Neural cell (in vitro differentiated cells): ENCODE measurements around the gene COLQ. TPM values are rescaled to one million over a fixed set of nuclear protein-coding genes. Genes with fewer than 3 reads are reported as not detected.

ENCODE experiments used
- H2AFZ ChIP-seq: fragments of 200-600, 300-800 bp; sonication (generic), shearing (Covaris generic); 2 replicates; pipeline ENCODE4 v1.6.0; 2014; ENCODE audit warnings: low read depth, mild to moderate bottlenecking, antibody characterized with exemption, low read length, moderate library complexity
- H3F3A ChIP-seq: fragments of 200-600 bp; shearing (Covaris generic); 2 replicates; pipeline ENCODE4 v1.6.1; 2016; ENCODE audit warnings: mild to moderate bottlenecking, moderate library complexity, mixed read lengths, antibody characterized with exemption, low read length; ENCODE audit not compliant: insufficient read depth, poor library complexity, severe bottlenecking
- H3K27ac ChIP-seq: fragments of 200-600, 300-800 bp; sonication (generic), shearing (Covaris generic); 2 replicates; pipeline ENCODE4 v1.5.1; 2014; ENCODE audit warnings: mild to moderate bottlenecking, low read length, moderate library complexity
- H3K27me3 ChIP-seq: fragments of 300-800, 200-600 bp; sonication (generic), shearing (Covaris generic); 2 replicates; pipeline ENCODE4 v1.6.0; 2014; ENCODE audit warnings: mild to moderate bottlenecking, low read depth, low read length, moderate library complexity; ENCODE audit not compliant: insufficient read depth
- H3K36me3 ChIP-seq: fragments of 300-800, 200-600 bp; sonication (generic), shearing (Covaris generic); 2 replicates; pipeline ENCODE4 v1.5.1; 2014; ENCODE audit warnings: mild to moderate bottlenecking, antibody characterized with exemption, low read length, moderate library complexity; ENCODE audit not compliant: insufficient read depth
- H3K4me2 ChIP-seq: fragments of 300-800, 200-600 bp; sonication (generic), shearing (Covaris generic); 2 replicates; pipeline ENCODE4 v1.6.0; 2014; ENCODE audit warnings: mild to moderate bottlenecking, low read length
- H3K4me3 ChIP-seq: fragments of 300-800, 200-600 bp; sonication (generic), shearing (Covaris generic); 2 replicates; pipeline ENCODE4 v1.5.1; 2014; ENCODE audit warnings: mild to moderate bottlenecking, low read length, moderate library complexity
- H3K79me2 ChIP-seq: fragments of 200-600 bp; shearing (Covaris generic); replicated peaks from 2 replicates; pipeline ENCODE4 v1.6.0; 2014; ENCODE audit warnings: mild to moderate bottlenecking, low read length, moderate library complexity; ENCODE audit not compliant: insufficient read depth
- H3K9ac ChIP-seq: fragments of 300-800, 200-600 bp; sonication (generic), shearing (Covaris generic); 2 replicates; pipeline ENCODE4 v1.6.1; 2016; ENCODE audit warnings: mild to moderate bottlenecking, low read length, mixed read lengths
- H3K9me2 ChIP-seq: fragments of 200-600 bp; shearing (Covaris generic); 2 replicates; pipeline ENCODE4 v1.6.1; 2016; ENCODE audit warnings: mild to moderate bottlenecking, low read length, mixed read lengths; ENCODE audit not compliant: insufficient read depth
- H3K9me3 ChIP-seq: fragments of 200-600, 300-800 bp; sonication (generic), shearing (Covaris generic); 2 replicates; pipeline ENCODE4 v1.6.1; 2016; ENCODE audit warnings: mild to moderate bottlenecking, mixed run types, low read length, moderate library complexity, mixed read lengths
- H4K20me1 ChIP-seq: fragments of 200-600 bp; shearing (Covaris generic); 2 replicates; pipeline ENCODE4 v1.6.1; 2016; ENCODE audit warnings: mild to moderate bottlenecking, mixed run types; ENCODE audit not compliant: insufficient read depth
- EP300 ChIP-seq: fragments of 450-650 bp; conservative IDR thresholded peaks from 2 replicates; pipeline ENCODE4 v1.6.1; 2014; ENCODE audit warnings: antibody characterized with exemption, mild to moderate bottlenecking, moderate library complexity; ENCODE audit not compliant: poor library complexity, severe bottlenecking
- EZH2 ChIP-seq: fragments of 200-600, 300-800 bp; shearing (Covaris generic), sonication (generic); IDR thresholded peaks from 2 replicates; pipeline ENCODE4 v1.6.1; 2014; ENCODE audit warnings: antibody characterized with exemption, low read length, borderline replicate concordance, mild to moderate bottlenecking; ENCODE audit not compliant: insufficient read depth, poor library complexity, severe bottlenecking
- MXI1 ChIP-seq: fragments of 450-650 bp; conservative IDR thresholded peaks from 2 replicates; pipeline ENCODE4 v1.6.1; 2014; ENCODE audit warnings: antibody characterized with exemption, mild to moderate bottlenecking; ENCODE audit not compliant: poor library complexity, severe bottlenecking
- POLR2AphosphoS5 ChIP-seq: IDR thresholded peaks from 2 replicates; pipeline ENCODE4 v1.6.1; 2012
- RAD21 ChIP-seq: fragments of 450-650 bp; conservative IDR thresholded peaks from 2 replicates; pipeline ENCODE4 v1.6.1; 2014; ENCODE audit warnings: antibody characterized with exemption, mild to moderate bottlenecking, moderate library complexity
- SMC3 ChIP-seq: fragments of 450-650 bp; conservative IDR thresholded peaks from 2 replicates; pipeline ENCODE4 v1.6.1; 2014; ENCODE audit warnings: antibody characterized with exemption, mild to moderate bottlenecking, moderate library complexity; ENCODE audit not compliant: poor library complexity
- TAF1 ChIP-seq: IDR thresholded peaks from 2 replicates; pipeline ENCODE4 v1.6.1; 2012; ENCODE audit warnings: low read depth
- polyA plus RNA-seq: library from polyadenylated mRNA; depleted of rRNA; stranded (reverse); fragments of >200 nt; gene quantifications from 2 replicates; pipeline ENCODE4 v1.2.3, GENCODE V29; 2014
- TF ChIP-seq, protein P1 (sequence below): fragments of 450-650 bp; IDR thresholded peaks from 2 replicates; pipeline ENCODE4 v1.5.1; 2014; ENCODE audit warnings: antibody characterized with exemption, mild to moderate bottlenecking, moderate library complexity; ENCODE audit not compliant: poor library complexity, severe bottlenecking
- TF ChIP-seq, protein P2 (sequence below): IDR thresholded peaks from 2 replicates; pipeline ENCODE4 v1.6.1; 2012; ENCODE audit warnings: borderline replicate concordance

The COLQ gene
- polyA plus RNA-seq, 1 donor from 2014 or later, result 9.5 TPM

DNA sequence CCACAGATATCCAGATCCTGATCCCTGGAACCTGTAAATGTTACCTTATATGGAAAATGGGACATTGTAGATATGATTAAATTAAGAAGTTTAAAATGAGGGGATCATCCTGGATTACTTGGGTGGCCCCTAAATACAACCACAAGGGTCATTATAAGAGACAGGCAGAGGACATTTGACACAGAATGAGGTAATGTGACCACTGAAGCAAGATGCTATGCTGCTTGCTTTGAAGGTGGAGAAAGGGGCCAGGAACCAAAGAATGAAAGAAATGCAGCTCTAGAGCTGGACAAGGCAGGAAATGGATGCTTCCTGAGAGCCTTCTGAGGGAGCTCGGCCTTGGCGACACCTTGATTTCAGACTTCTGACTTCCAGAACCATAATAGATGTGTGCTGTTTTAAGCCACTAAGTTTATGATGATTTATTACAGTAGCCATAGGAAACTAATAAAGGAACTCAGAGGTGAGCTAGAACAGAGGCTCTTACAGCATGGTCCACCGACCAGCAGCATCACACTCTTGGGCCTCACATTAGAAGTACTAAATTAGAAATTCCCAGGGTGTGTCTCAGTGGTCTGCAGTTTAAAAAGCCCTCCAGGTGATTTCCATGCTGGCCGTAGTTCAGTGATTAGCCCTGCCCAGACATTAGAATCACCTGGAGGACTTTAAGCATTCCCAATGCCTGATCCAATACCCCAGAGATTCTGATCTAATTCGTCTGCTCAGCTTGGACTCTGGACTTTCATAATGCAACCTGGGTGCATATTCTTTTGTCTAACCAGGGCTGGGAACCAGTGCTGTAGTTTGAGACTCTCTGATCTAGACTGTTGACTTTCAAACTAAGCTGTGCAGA, 7.5 kb downstream of the COLQ start:
- Histone ChIP-seq H3F3A (no peaks in the 10 kb centered on the region), H3K79me2 (no peaks in the 10 kb centered on the region), H3K9ac (no peak overlapping the region), H3K4me3 (no peak overlapping the region), H3K27ac (no peak overlapping the region), H3K4me2 (no peak overlapping the region), H3K27me3 (no peaks in the 10 kb centered on the region), H4K20me1 (no peaks in the 10 kb centered on the region), H2AFZ (no peak overlapping the region), H3K9me2 (no peaks in the 10 kb centered on the region), H3K36me3 (no peaks in the 10 kb centered on the region), H3K9me3 (no peaks in the 10 kb centered on the region)
- TF ChIP-seq, protein P1, sequence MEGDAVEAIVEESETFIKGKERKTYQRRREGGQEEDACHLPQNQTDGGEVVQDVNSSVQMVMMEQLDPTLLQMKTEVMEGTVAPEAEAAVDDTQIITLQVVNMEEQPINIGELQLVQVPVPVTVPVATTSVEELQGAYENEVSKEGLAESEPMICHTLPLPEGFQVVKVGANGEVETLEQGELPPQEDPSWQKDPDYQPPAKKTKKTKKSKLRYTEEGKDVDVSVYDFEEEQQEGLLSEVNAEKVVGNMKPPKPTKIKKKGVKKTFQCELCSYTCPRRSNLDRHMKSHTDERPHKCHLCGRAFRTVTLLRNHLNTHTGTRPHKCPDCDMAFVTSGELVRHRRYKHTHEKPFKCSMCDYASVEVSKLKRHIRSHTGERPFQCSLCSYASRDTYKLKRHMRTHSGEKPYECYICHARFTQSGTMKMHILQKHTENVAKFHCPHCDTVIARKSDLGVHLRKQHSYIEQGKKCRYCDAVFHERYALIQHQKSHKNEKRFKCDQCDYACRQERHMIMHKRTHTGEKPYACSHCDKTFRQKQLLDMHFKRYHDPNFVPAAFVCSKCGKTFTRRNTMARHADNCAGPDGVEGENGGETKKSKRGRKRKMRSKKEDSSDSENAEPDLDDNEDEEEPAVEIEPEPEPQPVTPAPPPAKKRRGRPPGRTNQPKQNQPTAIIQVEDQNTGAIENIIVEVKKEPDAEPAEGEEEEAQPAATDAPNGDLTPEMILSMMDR, result no peak
- TF ChIP-seq MXI1 (no peak), POLR2AphosphoS5 (no peak), RAD21 (no peak), TAF1 (no peak), EP300 (no peak), EZH2 (no peak), SMC3 (no peak)
- TF ChIP-seq, protein P2, sequence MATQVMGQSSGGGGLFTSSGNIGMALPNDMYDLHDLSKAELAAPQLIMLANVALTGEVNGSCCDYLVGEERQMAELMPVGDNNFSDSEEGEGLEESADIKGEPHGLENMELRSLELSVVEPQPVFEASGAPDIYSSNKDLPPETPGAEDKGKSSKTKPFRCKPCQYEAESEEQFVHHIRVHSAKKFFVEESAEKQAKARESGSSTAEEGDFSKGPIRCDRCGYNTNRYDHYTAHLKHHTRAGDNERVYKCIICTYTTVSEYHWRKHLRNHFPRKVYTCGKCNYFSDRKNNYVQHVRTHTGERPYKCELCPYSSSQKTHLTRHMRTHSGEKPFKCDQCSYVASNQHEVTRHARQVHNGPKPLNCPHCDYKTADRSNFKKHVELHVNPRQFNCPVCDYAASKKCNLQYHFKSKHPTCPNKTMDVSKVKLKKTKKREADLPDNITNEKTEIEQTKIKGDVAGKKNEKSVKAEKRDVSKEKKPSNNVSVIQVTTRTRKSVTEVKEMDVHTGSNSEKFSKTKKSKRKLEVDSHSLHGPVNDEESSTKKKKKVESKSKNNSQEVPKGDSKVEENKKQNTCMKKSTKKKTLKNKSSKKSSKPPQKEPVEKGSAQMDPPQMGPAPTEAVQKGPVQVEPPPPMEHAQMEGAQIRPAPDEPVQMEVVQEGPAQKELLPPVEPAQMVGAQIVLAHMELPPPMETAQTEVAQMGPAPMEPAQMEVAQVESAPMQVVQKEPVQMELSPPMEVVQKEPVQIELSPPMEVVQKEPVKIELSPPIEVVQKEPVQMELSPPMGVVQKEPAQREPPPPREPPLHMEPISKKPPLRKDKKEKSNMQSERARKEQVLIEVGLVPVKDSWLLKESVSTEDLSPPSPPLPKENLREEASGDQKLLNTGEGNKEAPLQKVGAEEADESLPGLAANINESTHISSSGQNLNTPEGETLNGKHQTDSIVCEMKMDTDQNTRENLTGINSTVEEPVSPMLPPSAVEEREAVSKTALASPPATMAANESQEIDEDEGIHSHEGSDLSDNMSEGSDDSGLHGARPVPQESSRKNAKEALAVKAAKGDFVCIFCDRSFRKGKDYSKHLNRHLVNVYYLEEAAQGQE, result no peak

DNA sequence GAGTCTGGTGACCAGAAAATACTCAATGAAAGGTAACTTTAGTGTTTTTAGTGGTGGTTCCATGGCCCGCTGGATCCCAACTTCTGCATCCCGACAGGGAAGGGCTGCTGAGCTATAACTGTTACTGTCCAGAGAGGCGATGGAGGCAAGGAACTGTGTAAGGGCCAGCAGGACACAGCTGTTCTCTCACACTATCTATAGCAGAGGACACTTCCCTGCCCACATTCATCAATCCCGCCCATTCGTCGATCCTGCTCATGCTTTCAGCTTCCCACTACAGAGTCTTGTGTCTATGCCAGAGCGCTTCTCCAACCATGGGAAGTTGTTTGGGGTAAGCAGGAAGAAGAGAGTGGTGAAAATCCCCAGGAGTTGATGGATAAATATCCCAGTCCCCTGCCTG, 8.4 kb downstream of the COLQ start:
- TF ChIP-seq EP300, result no peak
- no peak for TF ChIP-seq TAF1
- TF ChIP-seq SMC3, result no peak
- TF ChIP-seq RAD21, result no peak
- TF ChIP-seq EZH2, result no peak
- TF ChIP-seq POLR2AphosphoS5, result no peak
- TF ChIP-seq, protein P1, result no peak
- no peak for TF ChIP-seq MXI1
- TF ChIP-seq, protein P2, result no peak
- Histone ChIP-seq H3K36me3 (no peaks in the 10 kb centered on the region), H3K27me3 (no peaks in the 10 kb centered on the region), H2AFZ (no peak overlapping the region), H4K20me1 (no peaks in the 10 kb centered on the region), H3K9ac (no peak overlapping the region), H3K9me2 (no peaks in the 10 kb centered on the region), H3K79me2 (no peaks in the 10 kb centered on the region), H3F3A (no peaks in the 10 kb centered on the region), H3K9me3 (no peaks in the 10 kb centered on the region), H3K27ac (no peak overlapping the region), H3K4me3 (no peak overlapping the region), H3K4me2 (no peak overlapping the region)
